NCI-H2196 (cell line): ENCODE data around the gene NBPF1.
"Not testable (repeated sequence)": the region's sequence is repeated elsewhere in the genome, so short reads cannot be mapped to it uniquely, and the experiment has no call there.

Experiments
- DNase-seq: peaks from one replicate; lab custom pipeline; 2025; ENCODE audit not compliant: unreplicated experiment; lab: John Stamatoyannopoulos, UW

The NBPF1 gene

DNA sequence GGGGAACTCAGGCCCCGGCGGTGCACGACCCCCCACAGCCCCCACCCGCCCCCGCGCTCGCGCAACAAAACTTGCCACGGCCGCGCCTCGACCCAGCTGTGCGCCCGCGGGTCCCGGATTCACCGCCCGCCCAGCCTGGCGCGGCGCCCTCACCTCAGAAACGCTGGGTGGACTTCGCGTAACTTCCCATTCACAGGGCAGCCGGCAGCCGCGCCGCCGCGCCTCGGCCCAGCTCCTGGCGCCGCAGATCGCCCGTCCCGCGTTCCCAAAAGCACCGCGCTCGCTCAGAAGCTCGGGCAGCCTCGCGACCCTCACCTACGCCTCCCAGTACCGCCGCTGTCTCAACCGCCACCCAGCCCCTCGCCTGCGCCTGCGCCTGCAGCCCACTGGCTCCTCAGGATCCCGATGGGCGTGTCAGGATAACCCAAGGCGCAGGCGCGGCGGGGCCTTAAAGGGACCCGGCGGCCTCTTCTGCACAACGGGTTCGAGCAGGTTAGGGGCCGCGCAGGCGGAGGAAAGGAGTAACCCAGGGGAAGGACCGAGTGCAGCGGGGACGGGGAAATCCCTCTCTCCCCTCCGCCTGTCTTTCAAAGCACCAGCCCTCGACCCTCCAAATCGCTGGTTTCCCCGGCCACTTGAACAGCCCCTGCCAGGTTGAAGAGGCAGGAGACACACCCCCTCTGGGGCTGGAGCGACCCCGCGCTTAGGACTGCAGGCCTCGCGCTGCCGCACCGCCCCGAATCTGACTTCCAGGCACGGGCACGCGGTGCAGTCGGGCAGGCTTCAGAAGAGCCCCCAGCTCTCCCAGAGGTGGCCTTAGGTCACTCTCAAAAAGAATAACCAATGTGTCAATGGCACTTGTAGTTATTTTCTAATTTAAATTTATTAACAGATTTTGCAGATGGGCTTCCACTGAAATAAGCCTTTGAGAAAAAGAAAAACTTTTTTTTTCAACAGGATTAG is at the start of gene NBPF1:
Gene NBPF1 (minus strand): TSS at position 380 of the 963 bp plus-strand sequence.
- DNase-seq: peak; percentile 100

DNA sequence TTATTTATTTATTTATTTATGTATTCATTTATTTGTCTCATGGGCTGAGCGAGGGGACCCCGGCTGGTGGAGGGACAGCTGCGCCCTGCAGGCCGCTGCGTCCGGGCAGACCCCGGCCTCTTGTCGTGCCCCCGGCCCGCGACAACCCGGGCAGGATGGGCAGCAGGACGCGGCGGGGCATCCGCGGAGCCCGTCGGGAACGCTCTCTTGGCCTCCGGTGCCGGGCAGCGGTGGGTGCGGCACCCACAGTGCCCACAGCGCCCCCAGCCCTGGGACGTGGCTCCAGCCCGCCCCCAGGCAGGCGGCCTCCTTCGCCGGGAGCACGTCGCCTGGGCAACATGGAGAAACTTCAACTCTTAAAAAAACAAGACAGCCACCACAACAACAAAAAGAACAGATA is 44.9 kb upstream of the NBPF1 start:
- not testable (repeated sequence) for DNase-seq

DNA sequence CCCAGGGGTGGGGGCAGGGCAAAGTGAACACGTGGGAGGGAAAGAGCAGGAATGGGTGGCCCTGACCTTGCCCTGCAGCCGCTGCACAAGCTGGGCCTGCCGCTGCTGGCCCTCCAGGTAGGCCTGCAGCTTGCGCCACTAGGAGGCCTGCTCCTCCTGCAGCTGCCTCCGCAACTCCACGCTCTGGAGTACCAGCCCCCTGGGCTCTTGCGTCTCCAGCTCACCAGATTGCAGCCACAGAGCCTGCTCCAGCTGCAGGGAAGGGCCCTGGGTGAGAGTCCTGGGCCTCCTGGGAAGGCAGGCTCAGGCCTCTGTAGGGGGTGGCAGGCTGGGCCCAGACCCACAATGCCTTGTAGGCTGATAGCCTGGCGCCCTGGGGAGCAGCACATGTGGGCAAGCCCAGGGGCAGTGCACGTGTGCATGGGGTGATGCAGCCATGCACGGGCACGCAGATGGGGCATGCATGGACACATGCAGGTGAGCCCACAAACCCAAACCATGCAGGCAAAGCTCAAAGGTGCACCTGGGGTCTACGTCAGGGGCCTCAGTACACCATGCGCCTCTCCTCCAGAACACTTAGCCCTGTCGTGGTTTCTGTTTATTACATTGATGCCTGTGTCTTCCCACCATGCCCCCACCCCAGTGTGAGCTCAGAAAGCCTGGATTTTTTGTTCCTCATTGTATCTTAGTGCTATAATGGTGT is 43.8 kb upstream of the NBPF1 start:
- DNase-seq: not testable (repeated sequence)

DNA sequence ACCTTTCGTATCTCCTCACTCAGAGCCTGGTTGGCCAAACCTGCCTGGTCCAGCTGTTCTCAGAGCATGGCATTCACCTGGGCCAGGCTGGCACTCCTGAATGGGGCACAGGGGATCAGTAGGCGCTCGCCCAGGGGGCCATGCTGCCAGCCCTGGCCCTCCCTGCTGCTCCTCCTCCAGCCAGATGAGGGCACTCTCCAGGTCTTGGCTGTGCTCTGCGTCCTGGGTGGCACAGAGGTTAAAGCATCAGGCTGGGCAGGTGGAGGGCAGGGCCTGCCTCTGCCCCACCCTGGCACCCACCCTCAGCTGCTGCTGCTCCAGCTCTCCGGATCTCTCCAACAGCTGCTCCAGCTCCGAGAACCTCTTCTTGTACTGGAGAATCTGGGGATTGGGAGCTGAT is 43.2 kb upstream of the NBPF1 start:
- not testable (repeated sequence) for DNase-seq

DNA sequence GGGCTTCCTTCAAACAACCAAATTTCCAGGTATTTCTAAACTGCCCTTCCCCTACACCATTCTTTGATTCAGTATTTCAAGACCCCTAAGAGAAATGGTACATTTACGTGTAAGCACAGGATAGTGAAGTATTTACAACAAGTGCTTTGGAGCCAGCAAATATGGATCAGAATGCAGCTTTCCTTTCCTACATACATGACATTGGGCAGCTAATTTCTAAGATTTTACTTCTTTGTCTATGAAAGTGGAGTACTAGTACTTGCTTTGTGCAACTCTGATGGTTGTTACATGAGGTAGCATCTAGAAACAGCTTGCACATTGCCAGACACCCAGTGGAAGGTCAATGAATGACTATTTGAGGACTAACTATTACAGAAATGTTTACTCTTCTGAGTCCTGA is 38.2 kb upstream of the NBPF1 start:
- not testable (repeated sequence) for DNase-seq

DNA sequence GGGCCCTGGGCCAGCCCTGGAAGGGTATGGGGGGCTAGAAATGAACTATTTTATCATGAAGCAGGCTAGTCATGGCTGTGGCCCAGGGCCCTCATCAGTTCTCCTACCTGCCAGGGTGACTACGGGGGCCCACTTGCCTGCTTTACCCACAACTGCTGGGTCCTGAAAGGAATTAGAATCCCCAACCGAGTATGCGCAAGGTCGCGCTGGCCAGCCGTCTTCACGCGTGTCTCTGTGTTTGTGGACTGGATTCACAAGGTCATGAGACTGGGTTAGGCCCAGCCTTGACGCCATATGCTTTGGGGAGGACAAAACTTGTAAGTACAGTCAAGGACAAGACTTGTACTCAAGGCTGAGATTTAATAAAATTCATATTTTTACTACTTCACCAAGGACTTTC is 36.6 kb upstream of the NBPF1 start:
- DNase-seq: not testable (repeated sequence)

DNA sequence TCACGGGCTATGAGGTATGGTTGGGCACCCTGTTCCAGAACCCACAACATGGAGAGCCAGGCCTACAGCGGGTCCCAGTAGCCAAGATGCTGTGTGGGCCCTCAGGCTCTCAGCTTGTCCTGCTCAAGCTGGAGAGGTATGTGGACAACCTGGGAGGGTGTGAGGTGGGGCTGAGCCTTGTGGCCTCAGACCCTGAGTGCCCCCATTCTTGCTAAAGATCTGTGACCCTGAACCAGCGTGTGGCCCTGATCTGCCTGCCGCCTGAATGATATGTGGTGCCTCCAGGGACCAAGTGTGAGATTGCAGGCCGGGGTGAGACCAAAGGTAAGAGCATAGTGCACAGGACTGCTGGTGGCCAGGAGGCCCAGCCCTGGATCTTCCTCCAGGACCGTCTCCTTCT is 36.0 kb upstream of the NBPF1 start:
- not testable (repeated sequence) for DNase-seq

DNA sequence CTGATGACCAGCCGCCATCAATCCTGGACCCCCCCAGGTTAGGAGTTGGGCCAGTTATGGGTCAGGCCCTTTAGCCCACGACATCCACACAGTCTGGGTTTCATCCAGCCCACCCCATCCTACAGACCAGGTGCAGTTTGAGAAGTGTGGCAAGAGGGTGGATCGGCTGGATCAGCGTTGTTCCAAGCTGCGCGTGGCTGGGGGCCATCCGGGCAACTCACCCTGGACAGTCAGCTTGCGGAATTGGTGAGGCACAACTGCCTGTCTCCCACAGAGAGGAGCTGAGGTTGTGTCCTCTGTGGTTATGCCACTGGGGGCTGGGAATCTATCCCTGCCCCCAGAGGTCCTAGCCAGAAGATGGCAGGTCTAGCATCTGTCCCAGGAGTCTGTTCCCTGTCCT is 35.4 kb upstream of the NBPF1 start:
- DNase-seq: not testable (repeated sequence)

DNA sequence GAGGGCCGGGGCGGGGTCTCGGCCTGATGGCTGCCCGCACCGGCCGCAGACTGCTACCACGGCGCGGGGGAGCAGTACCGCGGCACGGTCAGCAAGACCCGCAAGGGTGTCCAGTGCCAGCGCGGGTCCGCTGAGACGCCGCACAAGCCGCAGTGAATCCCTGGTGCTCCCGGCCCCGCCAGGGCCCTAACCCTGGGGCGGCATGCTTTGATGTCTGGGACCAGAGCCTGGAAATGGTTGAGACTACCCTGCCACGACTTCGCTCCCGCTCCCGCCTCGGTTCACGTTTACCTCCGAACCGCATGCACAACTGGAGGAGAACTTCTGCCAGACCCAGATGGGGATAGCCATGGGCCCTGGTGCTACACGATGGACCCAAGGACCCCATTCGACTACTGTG is 34.9 kb upstream of the NBPF1 start:
- DNase-seq: not testable (repeated sequence)

DNA sequence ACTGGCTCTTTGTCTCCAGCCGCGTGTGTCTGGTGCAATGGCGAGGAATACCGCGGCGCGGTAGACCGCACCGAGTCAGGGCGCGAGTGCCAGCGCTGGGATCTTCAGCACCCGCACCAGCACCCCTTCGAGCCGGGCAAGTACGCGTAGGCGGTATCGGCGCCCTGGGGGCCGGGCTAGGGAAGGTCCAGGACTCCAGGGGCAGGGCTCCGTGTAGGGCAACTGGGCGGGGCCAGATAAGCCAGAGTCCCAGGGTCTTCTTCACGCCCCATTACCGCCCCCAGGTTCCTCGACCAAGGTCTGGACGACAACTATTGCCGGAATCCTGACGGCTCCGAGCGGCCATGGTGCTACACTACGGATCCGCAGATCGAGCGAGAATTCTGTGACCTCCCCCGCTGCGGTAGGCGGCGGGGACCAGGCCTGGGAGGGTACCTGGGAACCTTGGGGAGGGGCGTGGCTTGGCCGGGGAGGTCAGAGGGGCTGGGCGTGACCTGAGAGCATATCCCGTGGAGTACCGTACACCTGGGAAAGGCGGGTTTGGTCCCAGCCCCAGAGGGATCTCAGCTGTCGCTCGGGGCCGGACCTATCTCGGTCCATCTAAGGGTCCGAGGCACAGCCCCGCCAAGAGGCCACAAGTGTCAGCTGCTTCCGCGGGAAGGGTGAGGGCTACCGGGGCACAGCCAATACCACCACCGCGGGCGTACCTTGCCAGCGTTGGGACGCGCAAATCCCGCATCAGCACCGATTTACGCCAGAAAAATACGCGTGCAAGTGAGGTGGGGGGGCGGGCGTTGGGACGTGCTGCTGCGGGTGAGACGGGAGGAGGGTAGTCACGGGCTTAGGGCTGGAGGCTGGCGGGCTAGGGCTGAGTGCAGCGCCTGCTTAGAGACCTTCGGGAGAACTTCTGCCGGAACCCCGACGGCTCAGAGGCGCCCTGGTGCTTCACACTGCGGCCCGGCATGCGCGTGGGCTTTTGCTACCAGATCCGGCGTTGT is 34.1 kb upstream of the NBPF1 start:
- not testable (repeated sequence) for DNase-seq

DNA sequence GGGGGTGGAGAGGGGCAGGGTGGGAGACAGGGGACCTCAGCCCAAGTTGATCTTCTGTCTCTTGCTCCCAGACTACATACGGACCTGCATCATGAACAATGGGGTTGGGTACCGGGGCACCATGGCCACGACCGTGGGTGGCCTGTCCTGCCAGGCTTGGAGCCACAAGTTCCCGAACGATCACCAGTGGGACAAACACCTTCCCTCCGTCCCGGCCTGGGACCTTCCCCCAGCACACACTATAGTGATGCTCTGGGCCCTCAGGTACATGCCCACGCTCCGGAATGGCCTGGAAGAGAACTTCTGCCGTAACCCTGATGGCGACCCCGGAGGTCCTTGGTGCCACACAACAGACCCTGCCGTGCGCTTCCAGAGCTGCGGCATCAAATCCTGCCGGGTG is 33.4 kb upstream of the NBPF1 start:
- not testable (repeated sequence) for DNase-seq

DNA sequence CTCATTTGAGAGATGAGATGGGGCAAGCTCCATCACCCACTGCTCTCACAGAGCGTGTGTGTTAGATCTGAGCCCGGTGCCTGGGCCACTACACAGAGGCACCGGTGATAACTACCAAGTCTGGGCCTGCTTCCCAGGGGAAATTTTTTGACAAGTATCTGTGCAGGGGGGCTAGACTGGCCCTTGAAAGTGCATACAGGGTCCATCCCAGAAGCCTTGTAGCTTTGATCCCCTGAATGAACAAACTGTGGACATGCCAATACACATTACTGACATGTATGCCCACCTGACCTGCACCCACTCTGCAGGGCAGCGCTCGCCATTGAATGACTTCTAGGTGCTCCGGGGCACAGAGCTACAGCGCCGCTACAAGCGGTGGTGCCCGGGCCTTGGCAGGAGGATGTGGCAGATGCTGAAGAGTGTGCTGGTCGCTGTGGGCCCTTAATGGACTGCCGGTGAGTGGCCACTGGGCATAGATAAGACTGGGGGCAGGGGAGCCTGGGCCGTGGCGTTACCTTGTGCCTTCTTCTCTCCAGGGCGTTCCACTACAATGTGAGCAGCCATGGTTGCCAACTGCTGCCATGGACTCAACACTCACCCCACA is 32.8 kb upstream of the NBPF1 start:
- DNase-seq: not testable (repeated sequence)

DNA sequence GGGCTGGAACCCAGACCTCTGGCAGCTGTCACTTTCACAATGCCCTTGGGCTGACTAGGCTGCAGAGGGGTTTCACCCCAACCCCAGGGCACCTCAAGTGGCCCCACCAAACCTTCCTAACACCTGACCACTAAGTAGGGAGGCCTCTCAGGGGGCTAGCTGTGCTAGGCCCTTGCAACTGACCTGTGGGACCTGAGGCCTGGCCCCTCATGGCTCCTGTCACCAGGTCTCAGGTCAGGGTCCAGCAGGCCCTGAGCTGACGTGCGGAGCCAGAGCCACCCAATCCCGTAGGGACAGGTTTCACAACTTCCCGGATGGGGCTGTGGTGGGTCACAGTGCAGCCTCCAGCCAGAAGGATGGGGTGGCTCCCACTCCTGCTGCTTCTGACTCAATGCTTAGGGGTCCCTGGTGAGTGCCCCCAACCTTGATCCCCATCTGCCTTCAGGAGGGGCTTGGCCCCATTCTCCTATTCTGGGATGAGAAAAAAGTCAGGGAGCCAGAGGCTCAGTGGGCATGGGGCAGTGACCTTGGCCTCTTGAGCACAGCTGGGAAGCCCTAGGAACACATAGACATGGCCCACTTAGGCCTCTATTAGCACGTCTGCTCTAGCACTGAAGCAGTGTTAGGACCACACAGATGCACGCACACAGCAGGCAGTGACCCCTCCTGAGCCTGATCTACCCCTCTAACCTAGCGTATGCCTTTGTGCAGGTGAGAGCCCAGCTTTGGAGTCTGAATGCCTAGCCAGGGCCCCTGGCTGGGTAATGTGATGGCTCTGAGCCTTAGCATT is 32.1 kb upstream of the NBPF1 start:
- not testable (repeated sequence) for DNase-seq

DNA sequence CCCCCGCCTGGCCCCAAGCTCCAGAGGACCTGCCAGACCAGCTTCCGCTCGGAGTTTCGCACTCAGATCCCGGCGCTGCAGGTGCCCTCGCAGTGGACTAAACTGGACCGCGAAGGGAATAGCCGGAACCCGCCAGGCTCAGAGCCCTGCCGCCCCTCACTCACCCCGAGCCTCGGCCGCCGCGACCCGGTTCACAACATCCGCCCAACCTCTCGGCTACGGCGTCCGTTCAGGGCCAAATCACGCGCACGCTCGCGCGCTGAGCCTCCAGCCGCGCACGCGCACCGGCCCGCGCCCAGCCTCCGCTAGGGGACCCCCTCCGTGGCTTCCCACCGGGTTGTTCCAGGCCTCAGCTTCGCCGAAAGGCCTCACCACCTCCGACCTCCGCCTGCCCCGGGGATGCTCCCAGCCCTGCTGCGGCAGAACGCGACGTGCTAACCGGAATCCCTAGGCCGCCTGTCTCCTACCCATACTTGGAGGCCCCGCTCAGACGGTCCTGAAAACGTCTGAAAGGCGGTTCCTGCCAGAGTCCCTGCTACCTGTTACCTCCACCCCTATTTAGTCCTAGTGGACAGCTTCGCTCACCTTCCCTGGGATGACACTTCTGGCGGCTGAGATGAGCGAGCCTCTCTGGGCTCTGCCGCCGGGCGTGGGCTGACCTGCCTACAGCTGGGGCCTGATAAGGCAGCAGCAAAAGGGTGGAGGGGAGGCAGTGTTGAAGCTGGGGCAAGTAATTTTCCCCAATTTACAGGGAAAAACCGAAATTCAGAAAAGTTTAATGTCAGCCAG is 31.3 kb upstream of the NBPF1 start:
- peak; percentile 100 for DNase-seq

DNA sequence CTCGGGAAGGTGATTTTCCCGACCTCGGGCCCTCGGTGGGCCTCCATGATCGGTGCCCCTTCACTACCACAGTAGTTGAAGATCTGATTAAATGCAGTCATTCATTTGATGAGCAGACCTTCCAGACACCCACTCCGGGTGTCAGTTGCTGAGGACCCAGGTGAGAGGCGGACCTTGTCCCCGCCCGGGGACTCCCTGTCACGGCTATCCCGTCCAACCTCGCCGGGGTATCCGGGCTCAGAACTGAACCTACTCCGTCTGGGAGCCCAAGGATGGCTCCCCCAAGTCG is 30.8 kb upstream of the NBPF1 start:
- DNase-seq: no peak

DNA sequence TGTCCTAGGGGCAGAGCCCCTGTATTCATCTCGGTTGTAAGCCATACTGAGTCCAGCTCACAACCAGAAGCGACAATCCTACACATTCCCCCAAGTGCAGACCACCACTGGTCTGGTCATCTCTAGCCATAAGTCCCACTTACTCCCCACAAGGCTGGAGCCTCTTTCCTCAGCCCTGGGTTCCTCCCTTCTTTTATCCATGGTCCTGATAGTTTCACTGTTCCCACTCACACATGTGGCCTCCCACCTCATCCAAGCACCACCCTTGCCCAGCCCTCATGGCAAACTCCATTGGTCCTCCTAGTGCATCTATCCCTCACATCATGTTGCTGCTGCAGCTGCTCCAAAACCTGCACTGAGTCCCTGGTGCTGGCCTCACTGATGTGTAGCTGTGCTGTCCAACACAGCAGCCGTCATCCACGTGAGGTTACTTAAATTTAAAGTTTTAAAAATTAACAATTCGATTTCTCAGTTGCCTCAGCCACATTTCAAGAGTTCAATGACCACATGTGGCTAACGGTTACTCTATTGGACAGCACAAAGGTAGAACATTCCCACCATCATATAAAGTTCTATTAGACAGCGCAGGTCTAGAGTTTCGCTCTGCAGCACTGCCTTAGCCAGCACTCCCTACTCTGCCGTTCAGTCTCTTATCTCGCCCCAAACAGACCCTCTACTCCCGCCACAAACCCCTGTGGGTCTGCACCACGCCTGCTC is 30.3 kb upstream of the NBPF1 start:
- DNase-seq: not testable (repeated sequence)

DNA sequence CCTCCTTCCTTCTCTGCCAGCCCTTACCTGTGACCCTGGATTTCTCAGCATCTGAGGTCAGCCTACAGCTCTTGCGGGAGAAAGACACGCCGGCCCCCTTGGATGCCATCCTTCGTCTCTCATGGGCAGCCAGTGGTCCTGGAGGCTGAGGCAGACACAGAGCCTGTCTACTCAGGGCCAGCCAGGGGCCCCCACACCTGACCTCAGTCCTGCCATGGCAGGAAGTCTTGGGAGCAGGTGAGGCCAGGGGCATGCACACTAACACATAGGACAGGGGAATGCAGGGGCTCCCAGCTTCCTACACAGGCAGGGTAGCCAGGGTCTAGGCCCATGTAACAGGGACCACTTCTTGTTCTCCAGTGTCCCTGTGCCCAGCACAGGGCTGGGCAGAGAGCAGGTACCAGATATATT is 29.6 kb upstream of the NBPF1 start:
- not testable (repeated sequence) for DNase-seq
